A673 (cell line): Measurements from ENCODE around the gene PEDS1. TPM values are rescaled to one million over a fixed set of nuclear protein-coding genes. Genes with fewer than 3 reads are reported as not detected.

Experiments used
- BruUV-seq: library from RNA; stranded (reverse); fragments of 400-500 nt; replicated peaks from 2 replicates; lab custom pipeline; 2021; lab: Mats Ljungman, UMichigan
- CTCF ChIA-PET: fragments of 300-600 bp; sonication (Branson Sonifier 250); formaldehyde crosslinking; loops from one replicate; lab custom pipeline; 2022; ENCODE audit warnings: antibody characterized with exemption; lab: Charles Lee
- POLR2A ChIA-PET: fragments of 300-600 bp; sonication (Branson Sonifier 250); formaldehyde crosslinking; loops from one replicate; lab custom pipeline; 2022; ENCODE audit warnings: antibody characterized with exemption; ENCODE audit not compliant: low non-redundant PET; lab: Charles Lee
- DNase-seq: peaks from one replicate; pipeline ENCODE4 v3.0.0-alpha.2; 2015; ENCODE audit warnings: low spot score
- H3K27ac ChIP-seq: fragments of 200-600 bp; sonication (generic); 2 replicates; pipeline ENCODE4 v1.5.1; 2016; ENCODE audit warnings: mixed run types, low read depth, mild to moderate bottlenecking, mixed read lengths, antibody characterized with exemption, low read length; ENCODE audit not compliant: poor library complexity, severe bottlenecking
- H3K27me3 ChIP-seq: fragments of 200-600 bp; sonication (generic); replicated peaks from 2 replicates; pipeline ENCODE4 v1.6.1; 2017; ENCODE audit warnings: mixed run types, low read depth, mild to moderate bottlenecking, mixed read lengths, antibody characterized with exemption, low read length; ENCODE audit not compliant: insufficient read depth, poor library complexity
- H3K36me3 ChIP-seq: fragments of 200-600 bp; sonication (generic); 2 replicates; pipeline ENCODE4 v1.6.1; 2016; ENCODE audit warnings: mixed run types, mild to moderate bottlenecking, mixed read lengths, antibody characterized with exemption, low read length; ENCODE audit not compliant: insufficient read depth, poor library complexity, severe bottlenecking
- H3K4me1 ChIP-seq: fragments of 200-600 bp; sonication (generic); 2 replicates; pipeline ENCODE4 v1.6.1; 2017; ENCODE audit warnings: mixed run types, mild to moderate bottlenecking, mixed read lengths, antibody characterized with exemption, low read length; ENCODE audit not compliant: insufficient read depth, poor library complexity, severe bottlenecking
- H3K4me3 ChIP-seq: fragments of 200-600 bp; sonication (generic); 2 replicates; pipeline ENCODE4 v1.5.1; 2016; ENCODE audit warnings: low read depth, mixed run types, mild to moderate bottlenecking, mixed read lengths, low read length; ENCODE audit not compliant: poor library complexity, severe bottlenecking
- H3K9me3 ChIP-seq: fragments of 200-600 bp; sonication (generic); 2 replicates; pipeline ENCODE4 v1.6.1; 2016; ENCODE audit warnings: mixed run types, low read depth, mild to moderate bottlenecking, mixed read lengths, antibody characterized with exemption, low read length; ENCODE audit not compliant: poor library complexity, severe bottlenecking
- CTCF ChIP-seq: fragments of 300-800, 200-600 bp; sonication (generic); conservative IDR thresholded peaks from 2 replicates; pipeline ENCODE4 v1.5.1; 2017; ENCODE audit warnings: low read depth, mild to moderate bottlenecking, antibody characterized with exemption, low read length, moderate library complexity, mixed read lengths
- EZH2 ChIP-seq: fragments of 200-600 bp; sonication (generic); IDR thresholded peaks from 2 replicates; pipeline ENCODE4 v1.6.1; 2017; ENCODE audit warnings: borderline replicate concordance, low read depth, mild to moderate bottlenecking, mixed read lengths, antibody characterized with exemption, low read length; ENCODE audit not compliant: poor library complexity, severe bottlenecking
- intact Hi-C: fragments of 100-400 bp; cut with micrococcal nuclease; formaldehyde crosslinking; loops from one replicate; pipeline ENCODE4 v1.10.0; 2022; ENCODE audit not compliant: unreplicated experiment
- total RNA-seq: library from RNA; stranded (reverse); gene quantifications from 2 replicates; pipeline ENCODE4 v1.2.3, GENCODE V29; 2021

Gene PEDS1
- total RNA-seq, 1 experiment from 2014 or later = 25.9 TPM

GRCh38 chr20:50123418-50123817 lies 30.1 kb downstream of the PEDS1 start:
- CTCF ChIA-PET = no interaction called here
- POLR2A ChIA-PET = no interaction called here
- intact Hi-C loops = no loop called here

GRCh38 chr20:50122763-50123162 lies 30.8 kb downstream of the PEDS1 start:
- Histone ChIP-seq H3K36me3 (peaks cover 31% of the 10 kb centered on the region), H3K4me3 (no peak overlapping the region), H3K27ac (no peak overlapping the region), H3K9me3 (no peaks in the 10 kb centered on the region), H3K27me3 (no peaks in the 10 kb centered on the region), H3K4me1 (peaks cover 12% of the 10 kb centered on the region)
- no TSS peak for BruUV-seq
- TF ChIP-seq CTCF (no peak), EZH2 (no peak)
- intact Hi-C loops = no loop called here
- CTCF ChIA-PET = no interaction called here
- DNase-seq = no peak
- POLR2A ChIA-PET = no interaction called here

More at GRCh38 chr20:50123418-50123817, 30.1 kb downstream of the PEDS1 start:
- peaks cover 37% of the 10 kb centered on the region for H3K36me3 ChIP-seq
- no peak for DNase-seq
- H3K4me3 ChIP-seq = no peak overlapping the region
- H3K9me3 ChIP-seq = no peaks in the 10 kb centered on the region
- peaks cover 12% of the 10 kb centered on the region for H3K4me1 ChIP-seq
- TF ChIP-seq EZH2 = no peak
- TF ChIP-seq CTCF = no peak
- H3K27ac ChIP-seq = no peak overlapping the region
- no TSS peak for BruUV-seq
- no peaks in the 10 kb centered on the region for H3K27me3 ChIP-seq

- BruUV-seq = no TSS peak
- DNase-seq = peak; percentile 66
- Histone ChIP-seq H3K36me3 (peaks cover 24% of the 10 kb centered on the region), H3K9me3 (no peaks in the 10 kb centered on the region), H3K27ac (no peak overlapping the region), H3K4me1 (peaks cover 12% of the 10 kb centered on the region), H3K4me3 (no peak overlapping the region), H3K27me3 (no peaks in the 10 kb centered on the region)
- intact Hi-C loops = loop anchor here (1.0 kb wide), 1 partner anchor 47 kb away; no protein-coding TSS in a partner anchor
- POLR2A ChIA-PET = no interaction called here
- TF ChIP-seq EZH2 (no peak), CTCF (no peak)
- CTCF ChIA-PET = interaction anchor here (2.1 to 2.2 kb wide), 2 partner anchors 47 to 57 kb away, joined by 9 to 19 read pairs; no protein-coding TSS in a partner anchor
These were observed 31.7 kb downstream of the PEDS1 start for GRCh38 chr20:50121858-50122271.
